Cardiac muscle cell (in vitro differentiated cells and primary cell): ENCODE measurements around the gene ADCY4. TPM values are rescaled to one million over a fixed set of nuclear protein-coding genes. Genes with fewer than 3 reads are reported as not detected.

ENCODE experiments used
- DNase-seq, 2 donors: peaks; one replicate each; pipeline versions ENCODE4 v3.0.0 to v3.0.0-alpha.2; 2010 to 2017; ENCODE audit warnings: low read depth in 1 of 2, low spot score in 1 of 2
- H3K27ac ChIP-seq: fragments of 200-600 bp; sonication (generic); 2 replicates; pipeline ENCODE4 v1.5.1; 2016
- H3K27me3 ChIP-seq: fragments of 200-600 bp; sonication (generic); 2 replicates; pipeline ENCODE4 v1.6.0; 2016; ENCODE audit warnings: control low read depth
- H3K36me3 ChIP-seq: fragments of 200-600 bp; sonication (generic); 2 replicates; pipeline ENCODE4 v1.5.1; 2016; ENCODE audit warnings: control low read depth
- H3K4me1 ChIP-seq: fragments of 200-600 bp; sonication (generic); 2 replicates; pipeline ENCODE4 v1.8.1; 2017; ENCODE audit warnings: low read depth, mild to moderate bottlenecking, mixed run types
- H3K4me3 ChIP-seq: fragments of 200-600 bp; sonication (generic); 2 replicates; pipeline ENCODE4 v1.5.1; 2016; ENCODE audit warnings: mild to moderate bottlenecking
- H3K9me3 ChIP-seq: fragments of 200-600 bp; sonication (generic); 2 replicates; pipeline ENCODE4 v1.5.1; 2017; ENCODE audit warnings: low read depth, mild to moderate bottlenecking, control low read depth
- CTCF ChIP-seq: IDR thresholded peaks from 2 replicates; pipeline ENCODE4 v1.5.1; 2012; ENCODE audit warnings: low read depth, mild to moderate bottlenecking, low read length
- polyA plus RNA-seq: library from polyadenylated mRNA; unstranded; fragments of >200 nt; fragmentation: Nextera tagmentation; extraction: Ambion mirVana; gene quantifications from 2 replicates; pipeline ENCODE4 v1.2.1, GENCODE V29; 2016
- total RNA-seq: library from RNA; depleted of rRNA; stranded (reverse); fragments of >200 nt; gene quantifications from 2 replicates; pipeline ENCODE4 v1.2.3, GENCODE V29; 2016

The ADCY4 gene
- total and polyA plus RNA-seq, 2 experiments from 2014 or later = 1.5 TPM; not detected in 1

DNA sequence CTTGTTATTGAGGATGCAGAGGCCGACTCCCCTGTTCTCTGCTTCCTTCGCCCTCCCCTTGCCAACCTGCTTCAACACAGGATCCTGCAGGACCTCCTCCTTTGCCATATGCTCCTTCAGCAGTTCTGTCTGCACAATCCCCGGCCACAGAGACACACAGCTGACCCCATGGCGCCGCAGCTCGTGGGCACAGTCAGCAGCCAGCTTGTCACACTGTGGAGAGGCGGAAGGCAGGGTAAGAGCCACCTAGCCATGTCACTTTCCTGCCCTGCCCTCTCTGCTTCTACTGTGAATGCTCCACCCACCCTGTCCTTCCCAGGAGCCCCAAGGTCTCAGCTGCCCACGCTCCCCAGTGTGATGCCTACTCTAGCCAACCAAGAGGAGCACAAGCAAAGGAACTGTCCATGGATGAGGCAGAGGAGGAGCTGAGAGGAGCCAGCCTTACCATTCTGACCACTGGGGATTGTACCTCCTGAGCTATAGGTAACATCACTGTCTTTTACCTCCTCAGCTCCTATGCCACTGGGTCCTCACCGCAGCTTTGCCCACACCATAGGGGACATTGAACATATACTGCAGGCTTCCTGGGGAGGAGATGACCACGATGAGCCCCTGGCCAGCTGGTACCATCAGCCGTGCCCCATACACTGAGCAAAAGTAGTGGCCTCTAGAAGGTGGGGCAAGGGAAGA is 42.6 kb downstream of the ADCY4 start:
- no peak overlapping the region for H3K4me3 ChIP-seq
- no peak for DNase-seq
- no peak overlapping the region for H3K27ac ChIP-seq
- H3K9me3 ChIP-seq = no peaks in the 10 kb centered on the region
- TF ChIP-seq CTCF = no peak
- H3K36me3 ChIP-seq = peaks cover 3% of the 10 kb centered on the region
- H3K4me1 ChIP-seq = no peaks in the 10 kb centered on the region
- no peaks in the 10 kb centered on the region for H3K27me3 ChIP-seq

- no peaks in the 10 kb centered on the region for H3K27me3 ChIP-seq
- H3K4me1 ChIP-seq = no peaks in the 10 kb centered on the region
- TF ChIP-seq CTCF = no peak
- H3K4me3 ChIP-seq = no peak overlapping the region
- peaks cover 3% of the 10 kb centered on the region for H3K36me3 ChIP-seq
- no peak for DNase-seq
- no peak overlapping the region for H3K27ac ChIP-seq
- H3K9me3 ChIP-seq = no peaks in the 10 kb centered on the region
These were observed 43.3 kb downstream of the ADCY4 start for GRCh38 chr14:24291446-24292117.

DNA sequence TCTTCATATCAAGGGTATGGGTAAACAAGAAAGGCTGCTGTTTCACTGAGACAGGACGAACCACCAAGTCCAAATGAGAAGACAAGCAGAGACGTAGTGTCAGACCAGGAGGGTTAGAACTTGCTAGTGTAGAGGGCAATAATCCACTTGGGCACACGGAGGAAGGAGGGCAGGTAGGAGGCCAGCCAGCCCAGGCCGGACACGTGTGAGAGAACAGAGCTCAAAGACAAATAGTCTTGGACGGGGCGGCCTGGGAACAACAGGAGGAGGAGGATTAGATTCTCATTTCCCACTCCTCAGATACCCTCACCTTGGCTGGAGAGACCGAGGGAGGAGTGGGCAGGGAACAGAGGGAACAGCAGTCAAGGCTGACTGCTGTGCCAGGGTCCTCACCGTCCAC is 44.1 kb downstream of the ADCY4 start:
- DNase-seq = no peak
- peaks cover 3% of the 10 kb centered on the region for H3K36me3 ChIP-seq
- H3K27ac ChIP-seq = no peak overlapping the region
- no peak for TF ChIP-seq CTCF
- no peaks in the 10 kb centered on the region for H3K4me1 ChIP-seq
- no peaks in the 10 kb centered on the region for H3K9me3 ChIP-seq
- no peaks in the 10 kb centered on the region for H3K27me3 ChIP-seq
- no peak overlapping the region for H3K4me3 ChIP-seq

DNA sequence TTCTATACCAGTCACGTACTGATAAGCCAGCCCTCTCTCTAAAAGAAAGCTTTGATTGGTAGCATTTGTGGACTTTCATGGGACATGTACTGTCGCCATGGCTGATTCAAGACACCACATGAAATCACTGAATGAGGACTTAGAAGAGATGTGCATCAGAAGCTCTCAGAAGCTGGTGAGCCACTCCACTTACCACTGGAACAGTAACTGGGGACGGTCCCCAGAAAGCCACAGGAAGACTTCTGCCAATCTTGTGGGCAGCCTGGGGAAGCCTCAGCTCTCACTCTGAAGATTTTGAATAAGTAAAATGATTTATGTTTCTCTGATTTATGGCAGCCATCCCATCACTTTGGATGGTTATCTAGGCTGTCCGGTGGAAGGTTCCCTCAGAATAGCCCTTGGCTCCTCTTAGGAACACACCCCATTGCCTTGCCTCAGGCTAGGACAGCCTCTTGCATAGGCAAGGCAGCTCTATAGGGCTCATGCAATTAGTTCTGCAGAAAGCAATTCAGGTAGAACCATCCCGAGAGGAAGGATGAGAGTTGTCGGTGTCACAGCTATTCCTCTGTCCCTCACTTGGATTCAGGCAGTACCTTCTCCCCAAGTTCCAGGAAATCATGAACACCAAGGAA is 45.1 kb downstream of the ADCY4 start:
- no peak for DNase-seq
- no peaks in the 10 kb centered on the region for H3K27me3 ChIP-seq
- no peak for TF ChIP-seq CTCF
- H3K27ac ChIP-seq = no peak overlapping the region
- no peaks in the 10 kb centered on the region for H3K4me1 ChIP-seq
- H3K4me3 ChIP-seq = no peak overlapping the region
- H3K9me3 ChIP-seq = no peaks in the 10 kb centered on the region
- H3K36me3 ChIP-seq = peaks cover 3% of the 10 kb centered on the region

DNA sequence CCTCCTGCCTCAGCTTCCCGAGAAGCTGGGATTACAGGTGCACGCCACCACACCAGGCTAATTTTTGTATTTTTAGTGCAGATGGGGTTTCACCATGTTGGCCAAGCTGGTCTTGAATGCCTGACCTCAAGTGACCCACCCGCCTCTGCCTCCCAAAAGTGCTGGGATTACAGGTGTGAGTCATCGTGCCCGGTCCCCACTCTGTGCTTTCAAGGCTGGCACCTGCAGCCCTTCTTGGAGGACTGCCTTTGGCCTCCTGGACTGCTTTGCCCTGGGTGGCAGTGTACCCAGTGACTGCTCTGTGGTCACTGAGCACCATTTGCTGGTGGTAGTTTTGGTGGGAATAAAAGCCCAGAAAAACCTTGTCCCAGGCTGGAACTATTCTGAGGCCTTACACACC is 47.9 kb downstream of the ADCY4 start:
- H3K27ac ChIP-seq = no peak overlapping the region
- H3K27me3 ChIP-seq = no peaks in the 10 kb centered on the region
- no peaks in the 10 kb centered on the region for H3K9me3 ChIP-seq
- no peak for DNase-seq
- H3K36me3 ChIP-seq = peaks cover 3% of the 10 kb centered on the region
- no peak overlapping the region for H3K4me3 ChIP-seq
- H3K4me1 ChIP-seq = no peaks in the 10 kb centered on the region
- TF ChIP-seq CTCF = no peak
